Measurements from ENCODE around the gene RPA3.
A peak's percentile ranks its signal among the peaks of the same experiment; 100 is the strongest.

Gene RPA3

GRCh38 chr7:7718492-7718891, at the start of gene RPA3:
Gene RPA3 (minus strand): TSS chr7:7718607. CDS start chr7:7640418, 78,189 bp downstream.
- peaks cover 15% of the 10 kb centered on the region for H3K36me3 Mint-ChIP-seq (ENCODE audit: low read depth)
- no peaks in the 10 kb centered on the region for H3K27me3 Mint-ChIP-seq
- DNase-seq (no peak), ATAC-seq (no peak)
- peak within 1 kb of the TSS; percentile 85 for H3K27ac Mint-ChIP-seq
- H3K4me3 Mint-ChIP-seq, result peak within 1 kb of the TSS; percentile 58
- peaks cover 41% of the 10 kb centered on the region for H3K4me1 Mint-ChIP-seq
- no peaks in the 10 kb centered on the region for H3K9me3 Mint-ChIP-seq

GRCh38 chr7:7766671-7767070, 48.3 kb upstream of the RPA3 start:
- Mint-ChIP-seq H3K4me3 (no peak overlapping the region), H3K9me3 (no peaks in the 10 kb centered on the region), H3K4me1 (peaks cover 38% of the 10 kb centered on the region), H3K27me3 (no peaks in the 10 kb centered on the region), H3K27ac (no peak overlapping the region), H3K36me3 (ENCODE audit: low read depth) (no peaks in the 10 kb centered on the region)
- DNase-seq (no peak), ATAC-seq (no peak)

GRCh38 chr7:7765422-7765821, 47.0 kb upstream of the RPA3 start:
- no peaks in the 10 kb centered on the region for H3K27me3 Mint-ChIP-seq
- H3K27ac Mint-ChIP-seq, result no peak overlapping the region
- no peaks in the 10 kb centered on the region for H3K9me3 Mint-ChIP-seq
- ATAC-seq, result no peak
- H3K4me3 Mint-ChIP-seq, result no peak overlapping the region
- no peak for DNase-seq
- no peaks in the 10 kb centered on the region for H3K36me3 Mint-ChIP-seq (ENCODE audit: low read depth)
- peaks cover 42% of the 10 kb centered on the region for H3K4me1 Mint-ChIP-seq

- Mint-ChIP-seq H3K27me3 (no peaks in the 10 kb centered on the region), H3K9me3 (no peaks in the 10 kb centered on the region), H3K4me1 (peaks cover 42% of the 10 kb centered on the region), H3K27ac (peak overlapping the region; percentile 43), H3K4me3 (no peak overlapping the region), H3K36me3 (ENCODE audit: low read depth) (no peaks in the 10 kb centered on the region)
- ATAC-seq (no peak), DNase-seq (no peak)
Measured at GRCh38 chr7:7764520-7765396, 46.4 kb upstream of the RPA3 start.

- Mint-ChIP-seq H3K4me1 (peaks cover 42% of the 10 kb centered on the region), H3K4me3 (peak overlapping the region; percentile 86), H3K27me3 (no peaks in the 10 kb centered on the region), H3K27ac (peak overlapping the region; percentile 81), H3K36me3 (ENCODE audit: low read depth) (no peaks in the 10 kb centered on the region), H3K9me3 (no peaks in the 10 kb centered on the region)
- no peak for DNase-seq
- ATAC-seq, result peak; percentile 77
Measured at GRCh38 chr7:7761974-7762779, 43.8 kb upstream of the RPA3 start.

- Mint-ChIP-seq H3K4me1 (peaks cover 42% of the 10 kb centered on the region), H3K9me3 (no peaks in the 10 kb centered on the region), H3K27ac (peak overlapping the region; percentile 81), H3K27me3 (no peaks in the 10 kb centered on the region), H3K36me3 (ENCODE audit: low read depth) (no peaks in the 10 kb centered on the region), H3K4me3 (peak overlapping the region; percentile 86)
- ATAC-seq (no peak), DNase-seq (no peak)
Measured at GRCh38 chr7:7761340-7761973, 43.0 kb upstream of the RPA3 start.

GRCh38 chr7:7757576-7757975, 39.2 kb upstream of the RPA3 start:
- ATAC-seq, result no peak

GRCh38 chr7:7756577-7756976, 38.2 kb upstream of the RPA3 start:
- H3K4me3 Mint-ChIP-seq, result no peak overlapping the region
- H3K27ac Mint-ChIP-seq, result no peak overlapping the region
- H3K4me1 Mint-ChIP-seq, result peaks cover 8% of the 10 kb centered on the region
- ATAC-seq, result no peak
- H3K9me3 Mint-ChIP-seq, result no peaks in the 10 kb centered on the region
- DNase-seq, result no peak
- no peaks in the 10 kb centered on the region for H3K27me3 Mint-ChIP-seq
- H3K36me3 Mint-ChIP-seq (ENCODE audit: low read depth), result peaks cover 5% of the 10 kb centered on the region

More at GRCh38 chr7:7757576-7757975, 39.2 kb upstream of the RPA3 start:
- Mint-ChIP-seq H3K36me3 (ENCODE audit: low read depth) (peaks cover 5% of the 10 kb centered on the region), H3K27ac (no peak overlapping the region), H3K4me1 (peaks cover 18% of the 10 kb centered on the region), H3K27me3 (no peaks in the 10 kb centered on the region), H3K9me3 (no peaks in the 10 kb centered on the region), H3K4me3 (no peak overlapping the region)
- no peak for DNase-seq

- H3K36me3 Mint-ChIP-seq (ENCODE audit: low read depth), result peaks cover 5% of the 10 kb centered on the region
- no peaks in the 10 kb centered on the region for H3K9me3 Mint-ChIP-seq
- DNase-seq (no peak), ATAC-seq (no peak)
- no peaks in the 10 kb centered on the region for H3K27me3 Mint-ChIP-seq
- H3K27ac Mint-ChIP-seq, result no peak overlapping the region
- H3K4me3 Mint-ChIP-seq, result no peak overlapping the region
- H3K4me1 Mint-ChIP-seq, result peaks cover 3% of the 10 kb centered on the region
Measured at GRCh38 chr7:7751243-7752092, 33.1 kb upstream of the RPA3 start.

GRCh38 chr7:7750571-7751242, 32.3 kb upstream of the RPA3 start:
- Mint-ChIP-seq H3K4me3 (no peak overlapping the region), H3K4me1 (peaks cover 7% of the 10 kb centered on the region), H3K36me3 (ENCODE audit: low read depth) (peaks cover 5% of the 10 kb centered on the region), H3K27me3 (no peaks in the 10 kb centered on the region), H3K9me3 (no peaks in the 10 kb centered on the region), H3K27ac (no peak overlapping the region)
- ATAC-seq, result no peak
- no peak for DNase-seq

- H3K9me3 Mint-ChIP-seq, result no peaks in the 10 kb centered on the region
- no peaks in the 10 kb centered on the region for H3K27me3 Mint-ChIP-seq
- peaks cover 8% of the 10 kb centered on the region for H3K4me1 Mint-ChIP-seq
- no peak overlapping the region for H3K4me3 Mint-ChIP-seq
- DNase-seq (no peak), ATAC-seq (no peak)
- no peak overlapping the region for H3K27ac Mint-ChIP-seq
- peaks cover 4% of the 10 kb centered on the region for H3K36me3 Mint-ChIP-seq (ENCODE audit: low read depth)
Measured at GRCh38 chr7:7746458-7746857, 28.1 kb upstream of the RPA3 start.

- DNase-seq (no peak), ATAC-seq (no peak)
- H3K9me3 Mint-ChIP-seq, result no peaks in the 10 kb centered on the region
- H3K27me3 Mint-ChIP-seq, result no peaks in the 10 kb centered on the region
- no peak overlapping the region for H3K27ac Mint-ChIP-seq
- peaks cover 4% of the 10 kb centered on the region for H3K36me3 Mint-ChIP-seq (ENCODE audit: low read depth)
- peaks cover 5% of the 10 kb centered on the region for H3K4me1 Mint-ChIP-seq
- H3K4me3 Mint-ChIP-seq, result no peak overlapping the region
Measured at GRCh38 chr7:7745966-7746365, 27.6 kb upstream of the RPA3 start.

- ATAC-seq (no peak), DNase-seq (no peak)
- H3K4me1 Mint-ChIP-seq, result peaks cover 5% of the 10 kb centered on the region
- H3K9me3 Mint-ChIP-seq, result no peaks in the 10 kb centered on the region
- H3K4me3 Mint-ChIP-seq, result no peak overlapping the region
- H3K27me3 Mint-ChIP-seq, result no peaks in the 10 kb centered on the region
- H3K36me3 Mint-ChIP-seq (ENCODE audit: low read depth), result peaks cover 5% of the 10 kb centered on the region
- H3K27ac Mint-ChIP-seq, result no peak overlapping the region
Measured at GRCh38 chr7:7745258-7745657, 26.9 kb upstream of the RPA3 start.

Data from activated naive CD8-positive, alpha-beta T cell treated with anti-CD3 and anti-CD28 coated beads, Interleukin-2, amount 50 U/mL, for 24 hours (primary cell).